Panc1 (cell line): ENCODE results near the gene OBP2A.

ENCODE experiments used
- CTCF ChIP-seq: fragments of 450-650 bp; IDR thresholded peaks from 2 replicates; pipeline ENCODE4 v1.5.1; 2017; ENCODE audit warnings: mild to moderate bottlenecking
- POLR2AphosphoS5 ChIP-seq: IDR thresholded peaks from 2 replicates; pipeline ENCODE4 v1.6.1; 2012; ENCODE audit warnings: mild to moderate bottlenecking, low read depth, low read length, moderate library complexity
- REST ChIP-seq, 2 experiments: IDR thresholded peaks; 2 replicates each; pipeline ENCODE4 v1.6.1; 2011 to 2012; ENCODE audit warnings: low read depth in 2 of 2, control low read depth in 1 of 2, low read length in 1 of 2, mild to moderate bottlenecking in 1 of 2, moderate library complexity in 1 of 2; ENCODE audit not compliant: insufficient read depth in 1 of 2

- TF ChIP-seq CTCF (no peak), REST (IDR thresholded peaks at IDR 0.05; ENCODE audit: insufficient read depth in 1 of 2, low read depth in 2 of 2, low read length in 1 of 2) (no peak), POLR2AphosphoS5 (no peak)
These were observed 40.3 kb upstream of the OBP2A start for GRCh38 chr9:135505406-135506187.
